ENCODE measurements around the gene TEX11.
A peak's percentile ranks its signal among the peaks of the same experiment; 100 is the strongest.
"Not testable (repeated sequence)": the region's sequence is repeated elsewhere in the genome, so short reads cannot be mapped to it uniquely, and the experiment has no call there.

TEX11 gene

DNA sequence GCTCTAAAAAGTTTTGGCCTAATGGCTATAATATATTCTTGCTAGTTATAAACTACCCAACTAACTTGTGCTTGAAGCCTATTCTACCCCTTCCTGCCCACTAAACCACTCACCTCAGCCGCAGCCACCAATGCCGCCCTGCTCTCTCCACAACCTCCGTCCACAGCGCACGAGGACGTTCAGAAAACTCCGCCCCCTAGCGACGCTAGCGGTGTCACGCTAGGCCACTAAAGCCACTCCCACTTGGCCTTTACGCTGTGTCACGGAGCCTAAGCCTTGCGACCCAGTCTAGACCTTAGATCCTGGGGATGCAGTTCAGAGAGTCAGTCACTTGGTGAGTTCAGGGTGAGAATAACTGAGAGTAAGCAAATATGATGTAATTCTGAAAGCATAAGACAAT is at the start of gene TEX11:
TSS of gene TEX11 (minus strand) at position 171 of the 400 bp plus-strand sequence. CDS start 922 bp downstream, outside the sequence.
- FAIRE-seq, result no peak

DNA sequence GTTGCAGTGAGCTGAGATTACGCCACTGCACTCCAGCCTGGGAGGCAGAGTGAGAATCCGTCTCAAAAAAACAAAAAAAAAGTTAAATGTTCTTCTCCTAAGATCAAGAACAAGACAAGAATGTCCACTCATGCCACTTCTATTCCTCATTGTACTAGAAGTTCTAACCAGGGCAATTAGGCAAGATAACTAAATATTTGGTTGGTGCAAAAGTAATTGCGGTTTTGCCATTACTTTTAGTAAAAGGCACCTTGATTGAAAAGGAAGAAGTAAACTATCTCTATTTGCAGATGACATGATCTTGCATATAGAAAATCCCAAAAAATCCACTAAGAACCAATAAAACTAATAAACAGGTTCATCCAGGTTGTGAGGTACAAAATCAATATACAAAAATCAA is 46.4 kb upstream of the TEX11 start:
- FAIRE-seq, result no peak

DNA sequence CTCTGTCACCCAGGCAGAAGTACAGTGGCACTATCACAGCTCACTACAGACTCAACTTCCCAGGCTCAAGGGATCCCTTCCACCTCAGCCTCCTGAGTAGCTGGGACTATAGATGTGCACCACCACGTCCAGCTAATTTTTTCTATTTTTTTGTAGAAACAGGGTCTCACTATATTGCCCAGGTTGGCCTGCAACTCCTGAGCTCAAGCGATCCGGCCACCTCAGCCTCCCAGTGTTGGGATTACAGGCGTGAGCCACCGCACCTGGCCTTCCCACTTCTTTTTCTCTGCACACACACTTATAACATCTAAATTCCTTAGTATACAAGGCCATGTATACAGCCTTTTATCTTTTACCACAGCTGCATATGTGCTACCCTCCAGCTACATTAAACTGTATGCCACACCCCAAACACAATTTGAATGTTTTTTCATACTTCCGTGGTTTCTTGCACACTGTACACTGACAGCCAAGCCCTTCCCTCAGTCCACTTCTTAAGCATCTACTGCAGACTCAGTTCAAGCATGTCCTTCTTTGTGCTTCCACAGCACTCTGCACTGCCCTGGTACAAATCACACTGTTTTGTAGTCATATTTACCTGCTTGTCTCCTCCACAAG is 15.9 kb upstream of the TEX11 start:
- no peak for FAIRE-seq

DNA sequence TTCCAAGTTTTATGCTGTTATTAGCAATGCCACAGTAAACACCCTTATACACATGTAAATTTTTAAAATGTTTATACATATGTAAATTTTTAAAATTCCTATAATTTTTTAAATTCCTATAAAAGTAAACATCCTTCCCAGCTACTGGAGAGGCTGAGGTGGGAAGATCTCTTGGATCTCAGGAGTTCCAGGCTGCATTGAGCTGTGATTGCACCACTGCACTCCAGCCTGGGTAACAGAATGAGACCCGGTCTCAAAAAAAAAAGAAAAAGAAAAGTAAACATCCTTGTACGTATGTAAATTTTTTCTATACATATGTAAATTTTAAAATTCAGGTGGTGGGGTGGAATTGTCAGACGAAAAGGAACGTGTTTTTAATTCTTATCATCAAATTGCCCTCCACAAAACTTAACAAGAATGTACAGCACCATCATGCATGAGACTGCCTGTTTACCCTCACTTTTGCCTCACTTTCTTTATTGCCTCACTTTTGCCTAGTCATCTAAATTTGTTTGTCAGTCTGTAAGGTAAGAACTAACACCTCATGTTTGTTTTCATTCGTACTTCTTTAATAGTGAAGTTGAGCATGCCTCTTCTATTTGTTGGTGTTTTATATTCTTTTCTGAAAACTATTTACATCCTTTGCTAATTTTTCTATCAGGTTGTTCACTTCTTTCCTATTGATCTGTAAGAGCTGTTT is 14.4 kb upstream of the TEX11 start:
- FAIRE-seq, result no peak

DNA sequence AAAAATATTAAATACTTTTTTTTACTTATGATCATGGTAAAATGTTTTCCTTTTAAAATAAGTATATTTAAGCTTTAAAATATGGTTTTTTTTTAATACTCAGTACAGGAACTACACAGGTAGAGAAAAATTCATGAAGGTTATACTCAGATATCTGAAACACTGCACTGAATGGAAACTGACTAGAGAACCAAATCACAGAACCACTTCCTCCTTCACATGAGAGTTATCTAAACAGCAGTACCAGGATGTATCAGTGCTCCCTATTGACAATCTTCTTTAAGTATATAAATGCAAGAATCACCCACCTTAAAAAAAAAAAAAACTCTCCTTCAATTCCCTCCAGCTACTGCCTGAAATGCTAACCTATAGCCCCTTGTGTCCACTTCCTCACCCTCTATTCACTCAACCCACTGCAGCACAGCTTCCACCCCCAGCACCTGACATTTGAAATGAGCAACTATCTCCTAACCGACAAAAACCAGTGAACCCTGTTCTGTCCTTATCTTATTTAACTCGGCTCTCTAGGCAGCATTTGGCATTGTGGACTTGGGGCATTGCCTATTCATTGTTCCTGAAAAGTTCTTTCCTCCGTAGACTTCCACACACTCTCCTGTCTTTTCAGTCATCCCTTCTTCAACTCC is 13.3 kb upstream of the TEX11 start:
- no peak for FAIRE-seq

DNA sequence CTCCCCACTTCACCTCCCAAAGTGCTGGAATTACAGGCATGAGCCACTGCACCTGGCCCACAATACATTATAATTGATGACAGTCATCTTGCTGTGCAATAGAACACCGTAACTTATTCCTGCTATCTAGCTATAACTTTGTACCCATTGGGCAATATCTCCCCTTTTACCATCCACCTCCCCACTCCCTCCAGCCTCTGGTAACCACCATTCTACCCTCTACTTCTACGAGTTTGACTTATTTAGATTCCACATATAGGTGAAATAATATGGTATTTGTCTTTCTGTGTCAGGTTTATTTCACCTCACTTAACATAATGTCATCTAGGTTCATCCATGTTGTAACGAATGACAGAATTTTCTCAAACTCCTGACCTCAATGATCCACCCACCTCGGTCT is 8.2 kb upstream of the TEX11 start:
- no peak for FAIRE-seq

DNA sequence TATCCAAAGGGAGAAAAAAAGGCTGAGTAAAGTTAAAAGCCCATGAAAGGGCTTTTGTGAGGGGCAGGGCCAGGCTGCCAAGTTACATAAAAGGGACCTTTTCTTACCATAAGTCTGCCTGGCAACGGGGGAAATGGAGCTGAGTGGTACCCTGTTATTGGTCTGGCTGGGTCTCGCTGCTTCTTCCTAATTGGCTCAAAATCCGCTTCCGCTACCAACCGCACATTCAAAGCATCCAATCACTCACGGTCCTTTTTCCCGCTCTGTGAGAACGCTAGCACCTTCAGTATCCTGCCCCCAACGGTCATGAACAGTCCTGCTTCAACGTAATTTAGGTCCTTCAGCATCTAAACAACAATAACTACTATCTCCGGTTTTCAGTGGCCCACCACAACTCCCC is 611 bp downstream of the TEX11 start:
- FAIRE-seq, result no peak

DNA sequence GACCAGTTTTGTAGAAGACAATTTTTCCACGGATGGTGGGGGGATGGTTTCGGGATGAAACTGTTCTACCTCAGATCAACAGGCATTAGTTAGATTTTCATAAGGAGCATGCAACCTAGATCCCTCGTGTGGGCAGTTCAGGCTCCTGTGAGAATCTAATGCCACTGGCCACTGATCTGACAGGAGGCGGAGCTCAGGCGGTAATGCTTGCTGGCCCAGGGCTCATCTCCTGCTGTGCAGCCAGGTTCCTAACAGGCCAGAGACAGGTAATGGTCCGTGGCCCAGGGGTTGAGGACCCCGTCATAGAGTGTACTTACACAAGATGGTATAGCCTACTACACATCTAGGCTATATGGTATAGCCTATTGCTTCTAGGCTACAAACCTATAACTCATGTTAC is 7.0 kb downstream of the TEX11 start:
- FAIRE-seq, result no peak

DNA sequence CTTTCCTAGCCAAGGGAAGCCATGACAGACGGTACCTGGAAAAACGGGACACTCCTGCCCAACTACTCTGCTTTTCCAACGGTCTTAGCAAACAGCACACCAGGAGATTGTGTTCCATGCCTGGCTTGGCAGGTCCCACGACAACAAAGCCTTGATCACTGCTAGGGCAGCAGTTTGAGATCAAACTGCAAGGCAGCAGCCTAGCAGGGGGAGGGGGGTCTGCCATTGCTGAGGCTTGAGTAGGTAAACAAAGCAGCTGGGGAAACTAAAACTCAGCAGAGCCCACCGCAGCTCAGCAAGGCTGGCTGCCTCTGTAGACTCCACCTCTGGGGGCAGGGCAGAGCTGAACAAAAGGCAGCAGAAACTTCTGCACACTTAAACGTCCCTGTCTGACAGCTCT is 18.1 kb downstream of the TEX11 start:
- not testable (repeated sequence) for FAIRE-seq

DNA sequence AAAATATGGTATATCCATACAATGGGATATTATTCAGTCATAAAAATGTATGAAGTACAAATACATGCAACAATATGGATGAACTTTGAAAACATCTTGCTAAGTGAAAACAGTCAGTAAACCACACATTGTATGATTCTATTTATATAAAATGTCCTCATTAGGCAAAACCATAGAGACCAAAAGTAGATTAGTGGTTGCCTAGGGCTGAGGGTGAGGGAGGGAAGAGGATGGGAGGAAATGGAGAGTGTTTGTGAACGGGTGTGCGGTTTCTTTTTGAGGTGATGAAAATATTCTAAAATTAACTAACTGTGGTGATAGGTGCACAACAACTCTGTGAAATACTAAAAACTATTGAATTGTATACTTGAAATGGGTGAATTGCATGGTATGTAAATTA is 29.6 kb downstream of the TEX11 start:
- FAIRE-seq, result no peak

DNA sequence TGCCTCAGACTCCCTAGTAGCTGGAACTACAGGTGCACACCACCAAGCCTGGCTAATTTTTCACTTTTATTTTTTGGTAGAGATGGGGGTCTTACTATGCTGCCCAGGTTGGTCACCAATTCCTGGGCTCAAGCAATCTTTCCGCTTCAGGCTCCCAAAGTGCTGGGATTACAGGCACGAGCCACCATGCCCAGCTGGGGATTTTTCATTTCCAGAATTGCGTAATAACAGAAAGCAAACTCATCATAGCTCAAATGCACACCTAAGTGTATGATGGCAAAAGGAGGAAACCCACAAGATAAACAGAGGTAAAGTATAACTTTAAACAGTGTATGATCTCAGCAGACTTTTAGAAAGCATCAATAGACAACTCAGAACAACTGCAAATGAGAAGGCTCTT is 56.2 kb downstream of the TEX11 start:
- no peak for FAIRE-seq

DNA sequence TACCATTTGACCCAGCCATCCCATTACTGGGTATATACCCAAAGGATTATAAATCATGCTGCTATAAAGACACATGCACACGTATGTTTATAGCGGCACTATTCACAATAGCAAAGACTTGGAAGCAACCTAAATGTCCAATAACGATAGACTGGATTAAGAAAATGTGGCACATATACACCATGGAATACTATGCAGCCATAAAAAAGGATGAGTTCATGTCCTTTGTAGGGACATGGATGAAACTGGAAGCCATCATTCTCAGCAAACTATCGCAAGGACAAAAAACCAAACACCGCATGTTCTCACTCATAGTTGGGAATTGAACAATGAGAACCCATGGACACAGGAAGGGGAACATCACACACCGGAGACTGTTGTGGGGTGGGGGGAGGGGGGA is 64.4 kb downstream of the TEX11 start:
- not testable (repeated sequence) for FAIRE-seq

DNA sequence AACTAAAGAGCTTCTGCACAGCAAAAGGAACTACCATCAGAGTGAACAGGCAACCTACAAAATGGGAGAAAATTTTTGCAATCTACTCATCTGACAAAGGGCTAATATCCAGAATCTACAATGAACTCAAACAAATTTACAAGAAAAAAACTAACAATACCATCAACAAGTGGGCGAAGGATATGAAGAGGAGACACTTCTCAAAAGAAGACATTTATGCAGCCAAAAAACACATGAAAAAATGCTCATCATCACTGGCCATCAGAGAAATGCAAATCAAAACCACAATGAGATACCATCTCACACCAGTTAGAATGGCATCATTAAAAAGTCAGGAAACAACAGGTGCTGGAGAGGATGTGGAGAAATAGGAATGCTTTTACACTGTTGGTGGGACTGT is 64.9 kb downstream of the TEX11 start:
- FAIRE-seq, result not testable (repeated sequence)

DNA sequence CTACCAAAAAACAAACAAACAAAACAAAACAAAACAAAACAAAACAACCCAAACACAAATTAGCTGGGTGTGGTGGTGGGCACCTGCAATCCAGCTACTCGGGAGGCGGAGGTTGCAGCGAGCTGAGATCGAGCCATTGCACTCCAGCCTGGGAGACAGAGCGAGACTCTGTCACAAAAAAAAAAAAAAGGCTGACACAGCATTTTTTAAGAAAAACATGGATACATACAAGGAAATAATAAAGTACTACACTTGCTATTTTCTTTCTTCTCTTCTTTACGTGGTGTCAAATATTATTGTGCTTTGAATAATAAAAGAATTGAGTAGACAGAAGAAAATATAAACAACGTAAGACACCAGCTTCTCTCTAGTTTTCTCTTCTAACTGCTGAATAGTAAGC is 73.9 kb downstream of the TEX11 start:
- FAIRE-seq, result no peak

DNA sequence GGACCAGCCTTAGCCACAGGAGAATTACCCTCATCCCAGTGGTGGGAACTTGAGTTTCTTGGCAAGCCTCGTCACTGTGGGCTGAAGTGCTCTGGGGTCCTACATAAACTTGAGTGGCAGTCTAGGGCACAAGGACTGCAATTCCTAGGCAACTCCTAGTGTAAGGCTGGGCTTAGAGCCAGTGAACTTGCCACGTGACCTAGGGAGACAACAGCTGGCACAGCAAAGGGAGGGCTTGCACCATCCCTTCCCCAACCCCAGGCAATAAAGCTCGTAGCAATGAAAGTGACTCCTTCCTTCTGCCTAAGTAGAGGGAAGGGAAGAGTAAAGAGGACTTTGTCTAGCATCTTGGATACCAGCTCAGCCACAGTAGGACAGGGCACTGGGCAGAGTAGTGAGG is 81.8 kb downstream of the TEX11 start:
- no peak for FAIRE-seq

DNA sequence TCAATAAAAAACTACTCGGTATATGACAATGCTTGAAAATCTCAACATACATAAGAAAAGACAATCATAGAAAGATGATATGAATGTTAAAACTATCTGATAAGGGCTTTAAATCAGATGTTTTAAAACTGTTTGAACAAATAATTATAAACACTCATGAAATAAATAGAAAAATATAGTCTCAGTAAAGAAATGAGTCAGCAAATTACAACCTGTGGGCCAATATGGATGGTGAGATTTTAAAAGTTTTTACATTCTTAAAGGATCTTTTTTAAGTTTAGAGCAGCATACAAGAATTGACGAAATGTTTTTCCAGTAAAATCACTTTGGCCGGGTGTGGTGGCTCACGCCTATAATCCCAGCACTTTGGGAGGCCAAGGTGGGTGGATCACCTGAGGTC is 83.1 kb downstream of the TEX11 start:
- no peak for FAIRE-seq

DNA sequence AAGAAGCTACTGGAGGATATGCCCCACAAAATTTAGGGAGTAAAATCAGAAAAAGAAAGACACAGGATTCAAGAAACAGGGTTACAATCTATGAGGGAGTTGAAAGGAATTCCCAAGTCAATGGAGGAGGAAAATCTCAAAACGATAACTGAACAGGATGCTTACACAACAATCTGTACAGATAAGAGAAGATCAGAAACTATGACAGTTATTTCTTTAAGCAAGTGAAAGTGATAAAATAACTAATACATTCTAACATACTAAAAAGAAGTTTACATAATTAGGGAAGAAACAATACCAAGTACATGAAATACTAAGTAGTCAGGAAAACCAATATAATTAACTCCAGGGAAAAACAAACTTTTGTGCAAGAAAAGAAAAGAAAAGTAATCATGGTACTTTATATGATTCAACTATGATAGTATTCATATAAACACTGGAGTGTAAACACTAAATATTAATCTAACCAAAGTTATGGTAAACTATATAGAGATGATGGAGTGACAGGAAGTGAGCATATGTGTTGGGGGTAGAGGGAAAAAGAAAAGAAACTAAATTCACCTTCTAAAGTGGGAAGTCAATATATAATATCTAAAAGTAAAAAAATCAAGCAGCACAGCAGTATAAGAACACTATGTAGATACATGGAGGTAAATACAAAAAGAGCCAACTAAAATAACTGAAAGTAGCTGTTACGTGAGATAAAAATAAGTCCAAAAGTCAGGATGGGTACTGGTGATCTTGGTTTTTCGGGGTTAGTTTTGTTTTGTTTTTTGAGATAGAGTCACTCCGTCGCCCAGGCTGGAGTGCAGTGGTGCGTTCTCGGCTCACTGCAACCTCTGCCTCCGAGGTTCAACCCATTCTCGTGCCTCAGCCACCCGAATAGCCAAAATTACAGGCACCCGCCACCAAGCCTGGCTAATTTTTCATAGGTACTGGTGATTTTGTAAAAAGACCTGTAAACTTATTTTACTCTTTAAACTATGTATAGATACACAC is 99.3 kb downstream of the TEX11 start:
- no peak for FAIRE-seq

DNA sequence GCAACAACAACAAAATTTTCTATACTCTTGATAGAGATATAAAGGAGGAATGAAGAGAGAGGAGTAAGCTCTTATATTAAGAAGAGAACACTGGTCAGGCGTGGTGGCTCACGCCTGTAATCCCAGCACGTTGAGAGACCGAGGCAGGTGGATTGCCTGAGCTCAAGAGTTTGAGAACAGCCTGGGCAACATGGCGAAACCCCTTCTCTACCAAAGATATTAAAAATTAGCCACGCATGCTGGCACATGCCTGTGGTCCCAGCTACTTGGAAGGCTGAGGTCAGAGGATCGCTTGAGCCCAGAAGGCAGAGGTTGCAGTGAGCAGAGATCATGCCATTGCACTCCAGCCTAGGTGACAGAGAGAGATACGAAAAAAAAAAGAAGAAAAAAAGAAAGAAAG is 102.4 kb downstream of the TEX11 start:
- FAIRE-seq, result no peak

DNA sequence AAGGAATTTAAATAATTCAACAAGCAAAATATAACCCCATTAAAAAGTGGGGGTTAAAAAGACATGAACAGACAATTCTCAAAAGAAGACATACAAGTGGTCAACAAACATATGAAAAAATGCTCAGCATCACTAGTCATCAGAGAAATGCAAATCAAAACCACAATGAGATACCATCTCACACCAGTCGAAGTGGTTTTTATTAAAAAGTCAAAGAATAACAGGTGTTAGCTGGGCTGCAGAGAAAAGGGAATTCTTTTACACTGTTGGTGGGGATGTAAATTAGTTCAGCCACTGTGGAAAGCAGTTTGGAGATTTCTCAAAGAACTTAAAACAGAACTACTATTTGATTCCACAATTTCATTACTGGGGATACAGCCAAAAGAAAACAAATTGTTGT is 111.8 kb downstream of the TEX11 start:
- not testable (repeated sequence) for FAIRE-seq

DNA sequence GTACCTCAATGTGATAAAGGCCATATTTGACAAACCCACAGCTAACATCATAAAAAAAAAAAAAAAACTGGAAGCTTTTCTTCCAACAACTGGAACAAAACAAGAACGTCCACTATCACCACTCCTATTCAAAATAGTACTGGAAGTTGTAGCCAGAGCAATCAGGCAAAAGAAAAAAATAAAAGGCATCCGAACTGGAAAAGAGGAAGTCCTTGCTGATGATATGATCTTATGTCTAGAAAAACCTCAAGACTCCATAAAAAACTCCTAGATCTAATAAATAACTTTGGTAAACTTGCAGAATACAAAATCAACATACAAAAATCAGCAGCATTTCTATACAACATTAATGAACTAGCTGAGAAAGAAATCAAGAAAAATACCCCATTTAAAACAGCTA is 134.3 kb downstream of the TEX11 start:
- no peak for FAIRE-seq

DNA sequence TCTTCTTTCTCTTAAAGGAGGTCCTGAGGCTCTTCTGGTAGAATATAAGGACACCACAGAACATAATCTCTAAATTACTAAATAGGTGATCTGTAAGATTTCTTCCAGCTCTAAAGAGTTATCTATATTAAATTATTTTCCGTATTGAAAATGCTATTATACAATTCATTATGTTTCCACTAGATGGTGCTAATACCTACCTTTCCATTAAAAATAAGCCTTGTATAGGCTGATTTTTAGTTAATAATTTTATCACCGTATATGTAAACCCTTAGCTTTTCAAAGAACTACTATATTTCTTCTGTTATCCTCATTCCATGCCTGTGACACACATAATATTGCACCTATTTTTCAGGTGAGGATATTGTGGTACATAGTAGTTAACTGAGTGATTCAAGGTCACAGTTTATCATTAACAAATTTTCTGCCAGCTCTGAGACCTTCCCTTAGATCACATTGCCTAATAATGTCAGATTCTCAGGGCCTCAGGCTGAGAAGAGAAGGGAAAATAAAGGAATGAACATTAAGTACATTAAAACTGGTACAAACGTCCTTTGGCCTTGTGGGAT is 138.8 kb downstream of the TEX11 start:
- peak; percentile 67 for FAIRE-seq

DNA sequence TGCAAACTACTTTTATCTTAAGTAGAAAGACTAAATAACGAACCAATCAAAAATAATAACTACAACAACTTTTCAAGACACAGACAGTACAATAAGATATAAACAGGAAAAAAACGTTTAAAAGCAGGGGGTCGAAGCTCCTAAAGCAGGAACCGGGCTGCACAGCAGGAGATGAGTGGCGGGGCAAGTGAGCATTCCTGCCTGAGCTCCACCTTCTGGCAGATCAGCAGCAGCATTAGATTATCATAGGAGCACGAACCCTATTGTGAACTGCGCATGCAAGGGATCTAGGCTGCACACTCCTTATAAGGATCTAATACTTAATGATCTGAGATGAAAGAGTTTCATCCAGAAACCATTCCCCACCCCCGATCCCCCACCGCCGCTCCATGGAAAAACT is 146.2 kb downstream of the TEX11 start:
- FAIRE-seq, result no peak

DNA sequence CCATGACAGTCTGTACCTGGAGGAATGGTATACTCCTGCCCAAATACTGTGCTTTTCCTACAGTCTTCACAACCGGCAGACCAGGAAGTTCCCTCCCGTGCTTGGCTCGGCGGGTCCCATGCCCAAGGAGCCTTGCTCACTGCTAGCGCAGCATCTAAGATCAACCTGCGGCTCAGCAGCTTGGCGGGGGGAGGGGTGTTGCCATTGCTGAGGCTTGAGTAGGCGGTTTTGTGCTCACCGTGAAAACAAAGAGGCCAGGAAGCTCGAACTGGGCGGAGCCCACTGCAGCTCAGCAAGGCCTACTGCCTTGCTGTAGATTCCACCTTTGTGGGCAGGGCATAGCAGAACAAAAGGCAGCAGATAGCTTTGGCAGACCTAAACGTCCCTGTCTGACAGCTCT is 152.7 kb downstream of the TEX11 start:
- no peak for FAIRE-seq

All from endometrium (tissue), 2 donors.